Measurements from ENCODE around the gene TFEB.

Gene TFEB

GRCh38 chr6:41763470-41763869 is 28.1 kb upstream of the TFEB start:
- DNase-seq, result no peak

- DNase-seq, result no peak
Measured at GRCh38 chr6:41759905-41760579, 24.6 kb upstream of the TFEB start.

- DNase-seq, result no peak
Measured at GRCh38 chr6:41759106-41759904, 23.9 kb upstream of the TFEB start.

GRCh38 chr6:41758641-41759035 is 23.2 kb upstream of the TFEB start:
- DNase-seq, result no peak

- DNase-seq, result no peak
Measured at GRCh38 chr6:41757931-41758640, 22.7 kb upstream of the TFEB start.

- DNase-seq, result no peak
Measured at GRCh38 chr6:41757271-41757670, 21.9 kb upstream of the TFEB start.

- DNase-seq, result no peak
Measured at GRCh38 chr6:41756354-41756753, 20.9 kb upstream of the TFEB start.

- no peak for DNase-seq
Measured at GRCh38 chr6:41755895-41756294, 20.5 kb upstream of the TFEB start.

GRCh38 chr6:41750374-41750773 is 15.0 kb upstream of the TFEB start:
- no peak for DNase-seq

- no peak for DNase-seq
Measured at GRCh38 chr6:41748542-41748941, 13.1 kb upstream of the TFEB start.

- DNase-seq, result no peak
Measured at GRCh38 chr6:41748102-41748477, 12.7 kb upstream of the TFEB start.

GRCh38 chr6:41747256-41748101 is 12.1 kb upstream of the TFEB start, which contains the start of gene PGC:
TSS of gene PGC (minus strand) at chr6:41747397. CDS start at chr6:41747334, 63 bp downstream.
- DNase-seq, result no peak

GRCh38 chr6:41746107-41746506 is 10.7 kb upstream of the TFEB start:
- no peak for DNase-seq

- DNase-seq, result no peak
Measured at GRCh38 chr6:41744236-41744787, 8.9 kb upstream of the TFEB start.

GRCh38 chr6:41743406-41744235 is 8.2 kb upstream of the TFEB start:
- no peak for DNase-seq

GRCh38 chr6:41741625-41742490 is 6.5 kb upstream of the TFEB start:
- no peak for DNase-seq

GRCh38 chr6:41740366-41741162 is 5.2 kb upstream of the TFEB start:
- DNase-seq, result no peak

- DNase-seq, result no peak
Measured at GRCh38 chr6:41739041-41739440, 3.6 kb upstream of the TFEB start.

GRCh38 chr6:41737591-41738130 is 2.3 kb upstream of the TFEB start:
- DNase-seq, result no peak

Measured in GF-D8 (cell line).